NCI-H2227 (cell line): ENCODE data around the gene CLDN9.

ENCODE experiments used
- DNase-seq: peaks from one replicate; lab custom pipeline; 2025; ENCODE audit not compliant: unreplicated experiment; lab: John Stamatoyannopoulos, UW

CLDN9 gene

GRCh38 chr16:2974319-2975056 lies 38.2 kb upstream of the CLDN9 start:
- DNase-seq = no peak

GRCh38 chr16:2975161-2975795 lies 37.4 kb upstream of the CLDN9 start:
- DNase-seq = no peak

- DNase-seq = no peak
These were observed 36.5 kb upstream of the CLDN9 start for GRCh38 chr16:2976201-2976600.

- no peak for DNase-seq
These were observed 36.0 kb upstream of the CLDN9 start for GRCh38 chr16:2976673-2977072.

GRCh38 chr16:2977440-2977839 lies 35.3 kb upstream of the CLDN9 start:
- DNase-seq = no peak

GRCh38 chr16:2979669-2980226 lies 33.0 kb upstream of the CLDN9 start:
- DNase-seq = peak; percentile 48

- peak; percentile 94 for DNase-seq
These were observed 32.2 kb upstream of the CLDN9 start, which contains the start of gene PKMYT1 for GRCh38 chr16:2980227-2981176. Gene PKMYT1, minus strand, starts transcription at chr16:2980446. Its CDS starts 789 bp downstream, at chr16:2979657.

- DNase-seq = no peak
These were observed 31.4 kb upstream of the CLDN9 start for GRCh38 chr16:2981177-2981898.

GRCh38 chr16:2981899-2982250 lies 30.8 kb upstream of the CLDN9 start:
- DNase-seq = no peak

- DNase-seq = no peak
These were observed 30.3 kb upstream of the CLDN9 start for GRCh38 chr16:2982402-2982801.

GRCh38 chr16:2983706-2984136 lies 29.0 kb upstream of the CLDN9 start:
- peak; percentile 88 for DNase-seq

GRCh38 chr16:2985462-2985861 lies 27.3 kb upstream of the CLDN9 start:
- no peak for DNase-seq

GRCh38 chr16:2985893-2986355 lies 26.8 kb upstream of the CLDN9 start:
- no peak for DNase-seq

- no peak for DNase-seq
These were observed 26.0 kb upstream of the CLDN9 start for GRCh38 chr16:2986623-2987188.

- DNase-seq = no peak
These were observed 25.4 kb upstream of the CLDN9 start for GRCh38 chr16:2987286-2987685.

GRCh38 chr16:2987833-2988232 lies 24.9 kb upstream of the CLDN9 start:
- DNase-seq = no peak

GRCh38 chr16:2988590-2989099 lies 24.1 kb upstream of the CLDN9 start:
- no peak for DNase-seq

- no peak for DNase-seq
These were observed 21.8 kb upstream of the CLDN9 start for GRCh38 chr16:2990891-2991290.

GRCh38 chr16:2991566-2992261 lies 21.0 kb upstream of the CLDN9 start:
- DNase-seq = no peak
